HUES48 (cell line): ENCODE data around the gene CEP70.
"Not testable (repeated sequence)": the region's sequence is repeated elsewhere in the genome, so short reads cannot be mapped to it uniquely, and the experiment has no call there.

ENCODE experiments used
- H3K27ac ChIP-seq: one replicate; pipeline ENCODE4 v1.7.0; 2013; ENCODE audit warnings: low read depth, low read length, inconsistent platforms
- H3K27me3 ChIP-seq: 2 replicates; pipeline ENCODE4 v1.6.1; 2013; ENCODE audit warnings: mild to moderate bottlenecking, low read length; ENCODE audit not compliant: control insufficient read depth, insufficient read depth
- H3K36me3 ChIP-seq: 2 replicates; pipeline ENCODE4 v1.6.1; 2013; ENCODE audit warnings: low read length; ENCODE audit not compliant: control insufficient read depth, insufficient read depth
- H3K4me1 ChIP-seq: 2 replicates; pipeline ENCODE4 v1.6.1; 2013; ENCODE audit warnings: mild to moderate bottlenecking, low read length; ENCODE audit not compliant: control insufficient read depth, insufficient read depth
- H3K4me3 ChIP-seq: 2 replicates; pipeline ENCODE4 v1.5.1; 2013; ENCODE audit warnings: mild to moderate bottlenecking, low read depth, low read length
- H3K9ac ChIP-seq: 2 replicates; pipeline ENCODE4 v1.6.1; 2013; ENCODE audit warnings: mild to moderate bottlenecking, low read depth, low read length, moderate library complexity
- H3K9me3 ChIP-seq: 2 replicates; pipeline ENCODE4 v1.6.1; 2013; ENCODE audit warnings: low read length; ENCODE audit not compliant: control insufficient read depth, insufficient read depth

CEP70 gene

GRCh38 chr3:138559134-138559533 is 34.9 kb downstream of the CEP70 start:
- Histone ChIP-seq H3K9ac (no peak overlapping the region), H3K27me3 (no peaks in the 10 kb centered on the region), H3K36me3 (no peaks in the 10 kb centered on the region), H3K9me3 (peaks cover 11% of the 10 kb centered on the region; the same call in 1 of the 2 replicates), H3K4me3 (no peak overlapping the region), H3K4me1 (no peaks in the 10 kb centered on the region), H3K27ac (no peak overlapping the region)

GRCh38 chr3:138554775-138555174 is 39.3 kb downstream of the CEP70 start:
- not testable (repeated sequence) for H3K36me3 ChIP-seq, H3K9me3 ChIP-seq, H3K4me3 ChIP-seq, H3K27me3 ChIP-seq, H3K9ac ChIP-seq, H3K4me1 ChIP-seq, H3K27ac ChIP-seq

DNA sequence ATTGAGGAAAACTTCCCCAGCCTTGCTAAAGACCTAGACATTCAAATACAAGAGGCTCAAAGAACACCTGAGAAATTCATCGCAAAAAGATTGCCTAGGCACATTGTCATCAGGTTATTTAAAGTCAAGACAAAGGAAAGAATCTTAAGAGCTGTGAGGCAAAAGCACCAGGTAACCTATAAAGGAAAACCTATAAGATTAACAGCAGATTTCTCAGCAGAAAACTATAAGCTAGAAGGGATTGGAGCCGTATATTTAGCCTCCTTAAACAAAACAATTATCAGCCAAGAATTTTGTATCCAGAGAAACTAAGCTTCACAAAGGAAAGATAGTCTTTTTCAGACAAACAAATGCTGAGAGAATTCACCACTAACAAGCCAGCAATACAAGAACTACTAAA is 43.1 kb downstream of the CEP70 start:
- not testable (repeated sequence) for H3K4me1 ChIP-seq, H3K4me3 ChIP-seq, H3K27me3 ChIP-seq, H3K9ac ChIP-seq, H3K27ac ChIP-seq
- peaks cover 13% of the 10 kb centered on the region; the same call in 1 of the 2 replicates for H3K36me3 ChIP-seq
- H3K9me3 ChIP-seq, result peaks cover 24% of the 10 kb centered on the region

DNA sequence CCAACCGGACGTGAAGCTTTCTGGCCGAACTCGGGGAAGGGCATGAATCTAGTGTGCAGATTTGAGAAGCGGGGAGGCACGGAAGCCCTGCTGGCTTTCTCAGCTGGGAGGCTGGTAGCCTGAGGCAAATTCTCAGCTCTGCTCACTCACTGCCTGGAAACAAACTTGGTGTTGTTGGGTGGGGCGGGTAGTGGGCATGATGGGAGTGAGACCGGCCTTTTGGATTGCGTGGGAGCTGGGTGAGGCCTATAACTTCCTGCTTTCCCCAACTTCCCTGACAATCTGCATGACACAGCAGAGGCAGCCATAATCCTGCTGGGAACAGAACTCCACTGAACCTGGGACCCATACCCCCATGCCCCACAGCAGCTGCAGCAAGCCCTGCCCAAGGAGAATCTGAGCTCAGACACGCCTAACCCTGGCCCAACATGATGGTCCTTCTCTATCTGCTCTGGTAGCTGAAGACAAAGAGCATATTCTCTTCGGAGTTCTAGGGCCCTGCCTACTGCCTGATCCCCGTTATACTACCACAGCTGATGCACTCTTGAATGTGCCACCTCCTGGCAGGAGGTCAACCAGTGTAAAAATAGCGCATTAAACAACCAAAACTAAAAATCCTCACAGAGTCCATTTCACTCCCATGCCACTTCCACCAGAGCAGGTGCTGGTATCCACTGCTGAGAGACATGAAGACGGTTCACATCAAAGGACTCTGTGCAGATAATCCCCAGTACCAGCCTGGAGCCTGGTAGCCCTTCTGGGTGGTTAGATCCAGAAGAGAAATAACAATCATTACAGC is 44.7 kb downstream of the CEP70 start:
- H3K36me3 ChIP-seq, result peaks cover 16% of the 10 kb centered on the region; the same call in 1 of the 2 replicates
- H3K4me3 ChIP-seq, result no peak overlapping the region
- no peaks in the 10 kb centered on the region for H3K4me1 ChIP-seq
- peaks cover 26% of the 10 kb centered on the region for H3K9me3 ChIP-seq
- no peak overlapping the region for H3K27ac ChIP-seq
- no peaks in the 10 kb centered on the region for H3K27me3 ChIP-seq
- H3K9ac ChIP-seq, result no peak overlapping the region

DNA sequence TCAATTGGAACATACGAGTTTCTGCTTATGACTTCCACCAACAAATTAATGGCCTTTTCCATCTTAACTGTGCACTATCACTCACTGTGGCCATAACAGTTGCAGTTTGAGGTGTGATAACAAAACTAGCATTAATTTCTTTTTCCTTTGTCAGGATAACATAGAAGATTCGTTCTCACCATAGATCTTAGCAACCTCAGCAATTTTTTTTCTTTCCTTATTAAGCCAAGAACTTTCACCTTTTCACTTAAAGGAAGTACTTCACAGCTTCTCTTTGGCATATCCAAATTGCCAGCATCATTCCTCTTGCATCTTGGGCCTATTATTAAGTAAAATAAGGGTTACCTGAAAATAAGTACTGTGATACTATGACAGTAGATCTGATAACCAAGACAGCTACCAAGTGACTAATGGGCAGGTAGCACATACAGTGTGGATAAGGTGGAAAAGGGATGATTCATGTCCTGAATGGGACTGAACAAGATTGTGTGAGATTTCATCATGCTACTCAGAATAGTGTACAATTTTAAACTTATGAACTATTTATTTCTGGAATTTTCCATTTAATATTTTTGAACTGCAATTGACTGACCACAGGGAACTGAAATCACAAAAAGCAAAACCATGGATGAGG is 46.6 kb downstream of the CEP70 start:
- H3K27ac ChIP-seq, result no peak overlapping the region
- H3K4me1 ChIP-seq, result no peaks in the 10 kb centered on the region
- peaks cover 33% of the 10 kb centered on the region for H3K9me3 ChIP-seq
- H3K27me3 ChIP-seq, result no peaks in the 10 kb centered on the region
- H3K36me3 ChIP-seq, result peaks cover 21% of the 10 kb centered on the region
- no peak overlapping the region for H3K4me3 ChIP-seq
- no peak overlapping the region for H3K9ac ChIP-seq

DNA sequence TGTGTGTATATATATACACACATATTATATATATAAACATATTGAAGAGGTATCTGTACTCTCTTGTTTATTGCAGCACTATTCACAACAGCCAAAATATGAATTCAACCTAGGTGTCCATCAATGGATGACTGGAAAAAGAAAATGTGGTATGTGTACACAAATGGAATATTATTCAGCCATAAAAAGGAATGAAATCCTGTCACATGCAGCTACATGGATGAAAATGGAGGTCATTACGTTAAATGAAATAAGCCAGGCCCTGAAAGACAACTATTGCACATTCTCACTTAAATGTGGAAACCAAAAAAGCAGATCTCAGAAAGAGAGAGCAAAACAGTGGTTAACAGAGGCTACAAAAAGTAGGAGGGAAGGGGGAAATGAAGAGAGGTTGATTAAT is 49.5 kb downstream of the CEP70 start:
- no peak overlapping the region for H3K4me3 ChIP-seq
- H3K4me1 ChIP-seq, result no peaks in the 10 kb centered on the region
- no peaks in the 10 kb centered on the region for H3K27me3 ChIP-seq
- no peak overlapping the region for H3K27ac ChIP-seq
- H3K36me3 ChIP-seq, result peaks cover 27% of the 10 kb centered on the region
- H3K9me3 ChIP-seq, result peaks cover 36% of the 10 kb centered on the region
- H3K9ac ChIP-seq, result no peak overlapping the region

GRCh38 chr3:138542977-138543376 is 51.1 kb downstream of the CEP70 start:
- H3K27me3 ChIP-seq, result no peaks in the 10 kb centered on the region
- H3K9me3 ChIP-seq, result peaks cover 30% of the 10 kb centered on the region
- H3K4me3 ChIP-seq, result no peak overlapping the region
- peaks cover 24% of the 10 kb centered on the region for H3K36me3 ChIP-seq
- no peaks in the 10 kb centered on the region for H3K4me1 ChIP-seq
- no peak overlapping the region for H3K27ac ChIP-seq
- H3K9ac ChIP-seq, result no peak overlapping the region

DNA sequence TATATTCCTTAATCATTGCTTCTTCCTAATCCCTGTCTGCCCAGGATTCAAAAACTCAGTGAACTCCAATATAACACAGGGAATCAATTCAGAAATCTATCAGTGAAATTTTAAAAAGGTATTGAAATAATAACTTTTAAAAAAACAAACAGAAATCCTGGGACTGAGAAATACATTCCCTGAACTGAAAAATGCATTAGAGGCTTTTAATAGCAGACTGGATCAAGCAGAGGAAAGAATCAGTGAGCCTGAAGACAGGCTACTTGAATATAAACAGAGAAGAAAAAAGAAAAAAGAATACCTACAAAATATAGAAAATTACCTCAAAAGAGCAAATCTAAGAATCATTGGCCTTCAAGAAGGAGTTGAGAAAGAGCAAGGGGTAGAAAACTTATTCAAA is 54.7 kb downstream of the CEP70 start:
- no peak overlapping the region for H3K9ac ChIP-seq
- H3K36me3 ChIP-seq, result peaks cover 13% of the 10 kb centered on the region
- no peak overlapping the region for H3K27ac ChIP-seq
- H3K27me3 ChIP-seq, result no peaks in the 10 kb centered on the region
- H3K9me3 ChIP-seq, result peaks cover 10% of the 10 kb centered on the region
- H3K4me3 ChIP-seq, result no peak overlapping the region
- no peaks in the 10 kb centered on the region for H3K4me1 ChIP-seq

DNA sequence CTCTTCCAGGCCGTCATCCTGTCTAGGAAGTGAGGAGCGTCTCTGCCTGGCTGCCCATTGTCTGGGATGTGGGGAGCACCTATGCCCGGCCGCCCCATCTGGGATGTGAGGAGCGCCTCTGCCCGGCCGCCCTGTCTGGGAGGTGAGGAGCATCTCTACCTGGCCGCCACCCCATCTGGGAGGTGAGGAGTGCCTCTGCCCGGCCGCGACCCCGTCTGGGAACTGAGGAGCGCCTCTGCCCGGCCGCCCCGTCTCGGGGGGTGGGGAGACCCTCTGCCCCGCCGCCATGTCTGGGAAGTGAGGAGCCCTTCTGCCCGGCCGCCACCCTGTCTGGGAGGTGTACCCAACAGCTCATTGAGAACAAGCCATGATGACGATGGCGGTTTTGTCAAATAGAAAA is 72.6 kb downstream of the CEP70 start:
- H3K9ac ChIP-seq, H3K27me3 ChIP-seq, H3K36me3 ChIP-seq, H3K4me1 ChIP-seq, H3K4me3 ChIP-seq, H3K27ac ChIP-seq: not testable (repeated sequence)
- peaks cover 16% of the 10 kb centered on the region for H3K9me3 ChIP-seq

DNA sequence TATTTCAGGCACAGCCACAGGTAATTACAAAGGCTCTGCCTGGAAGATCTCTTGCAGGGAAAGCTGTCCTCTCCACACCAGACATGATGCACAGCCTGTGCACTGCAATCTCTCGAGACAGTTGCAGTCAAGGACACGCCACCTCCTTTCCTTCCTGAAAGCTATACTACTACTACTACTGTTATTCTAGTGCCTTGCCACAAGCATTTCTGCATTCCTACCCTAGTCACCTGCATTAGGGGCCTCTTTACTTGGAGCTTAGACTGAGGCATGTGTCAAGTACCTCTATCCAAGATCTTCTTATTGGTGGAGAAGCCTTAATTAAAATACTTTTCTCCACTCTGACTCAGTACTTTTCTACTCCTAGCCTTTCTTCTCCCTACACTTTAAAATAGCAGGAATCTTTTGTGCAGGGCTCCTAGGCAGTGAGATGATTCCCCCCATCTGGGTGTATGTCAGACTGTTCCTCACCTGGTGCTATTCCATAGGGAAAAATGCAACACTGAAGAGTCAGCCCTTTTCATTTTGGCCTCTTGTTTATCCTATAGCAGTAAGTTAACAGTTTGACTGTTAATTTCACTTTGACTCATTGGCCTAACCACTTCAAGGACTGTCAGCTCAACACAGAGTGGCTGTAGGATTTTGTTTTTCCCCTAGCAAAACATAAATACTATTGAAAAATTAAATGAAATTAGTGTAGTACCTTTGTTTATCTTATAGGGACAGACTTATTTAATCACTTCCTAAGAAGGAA is 80.8 kb downstream of the CEP70 start:
- Histone ChIP-seq H3K36me3 (peaks cover 4% of the 10 kb centered on the region; the same call in 1 of the 2 replicates), H3K9ac (no peak overlapping the region), H3K9me3 (peaks cover 14% of the 10 kb centered on the region), H3K4me3 (no peak overlapping the region), H3K4me1 (peaks cover 7% of the 10 kb centered on the region; the same call in 1 of the 2 replicates), H3K27ac (no peak overlapping the region), H3K27me3 (no peaks in the 10 kb centered on the region)

GRCh38 chr3:138511945-138512344 is 82.1 kb downstream of the CEP70 start:
- Histone ChIP-seq H3K36me3 (peaks cover 2% of the 10 kb centered on the region; the same call in 1 of the 2 replicates), H3K4me3 (no peak overlapping the region), H3K27me3 (no peaks in the 10 kb centered on the region), H3K9me3 (peaks cover 4% of the 10 kb centered on the region; the same call in 1 of the 2 replicates), H3K4me1 (peaks cover 7% of the 10 kb centered on the region; the same call in 1 of the 2 replicates), H3K27ac (no peak overlapping the region), H3K9ac (no peak overlapping the region)
